CD14-positive monocyte (primary cell): Measurements from ENCODE around the gene NBPF3. TPM values are rescaled to one million over a fixed set of nuclear protein-coding genes. Genes with fewer than 3 reads are reported as not detected.
"Not testable (repeated sequence)": the region's sequence is repeated elsewhere in the genome, so short reads cannot be mapped to it uniquely, and the experiment has no call there.

ENCODE experiments used
- DNase-seq, 3 donors: peaks; one replicate each; pipeline ENCODE4 v3.0.0-alpha.2; 2011 to 2022
- H2AFZ ChIP-seq: 2 replicates; pipeline ENCODE4 v1.6.0; 2012; ENCODE audit warnings: mild to moderate bottlenecking, low read depth, low read length, inconsistent platforms; ENCODE audit not compliant: insufficient read depth, poor library complexity, severe bottlenecking
- H3K27ac ChIP-seq, 2 donors: 1 replicate in 1 of 2; 2 replicates in 1 of 2; pipeline ENCODE4 v1.5.1; 2012 to 2013; ENCODE audit warnings: low read length in 2 of 2, control low read depth in 1 of 2, inconsistent platforms in 1 of 2, low read depth in 1 of 2, mild to moderate bottlenecking in 1 of 2
- H3K27me3 ChIP-seq, 2 donors: one replicate each; pipeline versions ENCODE4 v1.6.0 to v1.6.1; 2011 to 2013; ENCODE audit warnings: low read length in 2 of 2; ENCODE audit not compliant: control insufficient read depth in 2 of 2, insufficient read depth in 2 of 2
- H3K36me3 ChIP-seq, 2 donors: replicated peaks in 1 of 2; 1 replicate in 1 of 2; 2 replicates in 1 of 2; pipeline versions ENCODE4 v1.5.1 to v1.6.1; 2012 to 2013; ENCODE audit warnings: low read length in 2 of 2, control low read depth in 1 of 2, inconsistent platforms in 1 of 2, mild to moderate bottlenecking in 1 of 2; ENCODE audit not compliant: insufficient read depth in 2 of 2, control insufficient read depth in 1 of 2
- H3K4me1 ChIP-seq, 2 donors: 1 replicate in 1 of 2; 2 replicates in 1 of 2; pipeline versions ENCODE4 v1.5.1 to v1.6.1; 2012 to 2013; ENCODE audit warnings: low read length in 2 of 2, control low read depth in 1 of 2, inconsistent platforms in 1 of 2, mild to moderate bottlenecking in 1 of 2, moderate library complexity in 1 of 2; ENCODE audit not compliant: insufficient read depth in 2 of 2, control insufficient read depth in 1 of 2
- H3K4me2 ChIP-seq: replicated peaks from 2 replicates; pipeline ENCODE3; 2012; ENCODE audit warnings: low read length, moderate library complexity, mild to moderate bottlenecking; ENCODE audit not compliant: poor library complexity, severe bottlenecking; ENCODE audit errors: extremely low read depth
- H3K4me3 ChIP-seq, 3 experiments: fragments of 200-600 bp in 1 of 3; sonication (generic) in 1 of 3; replicated peaks in 1 of 3; 1 replicate in 2 of 3; 2 replicates in 1 of 3; pipeline ENCODE4 v1.5.1; 2011 to 2013; ENCODE audit warnings: low read length in 3 of 3, mild to moderate bottlenecking in 3 of 3, control low read depth in 2 of 3, low read depth in 2 of 3, inconsistent platforms in 1 of 3, moderate library complexity in 1 of 3
- H3K79me2 ChIP-seq: 2 replicates; pipeline ENCODE4 v1.6.0; 2012; ENCODE audit warnings: mild to moderate bottlenecking, control low read depth, inconsistent platforms, low read length, moderate library complexity; ENCODE audit not compliant: insufficient read depth
- H3K9ac ChIP-seq: 2 replicates; pipeline ENCODE4 v1.6.0; 2017; ENCODE audit warnings: low read length, mild to moderate bottlenecking; ENCODE audit not compliant: insufficient read depth, poor library complexity, severe bottlenecking
- H3K9me3 ChIP-seq, 2 donors: replicated peaks in 1 of 2; 1 replicate in 1 of 2; 2 replicates in 1 of 2; pipeline versions ENCODE4 v1.5.1 to v1.6.1; 2012 to 2013; ENCODE audit warnings: low read length in 2 of 2, control low read depth in 1 of 2; ENCODE audit not compliant: control insufficient read depth in 1 of 2, insufficient read depth in 1 of 2
- H4K20me1 ChIP-seq: 2 replicates; pipeline ENCODE4 v1.6.0; 2012; ENCODE audit warnings: mild to moderate bottlenecking, low read length, control low read depth, moderate library complexity; ENCODE audit not compliant: insufficient read depth
- H3K27ac Mint-ChIP-seq, 7 donors: one replicate each; pipeline ENCODE4 v1.8.0; 2020; ENCODE audit warnings: mild to moderate bottlenecking in 7 of 7, mixed read lengths in 7 of 7, moderate library complexity in 6 of 7, inconsistent platforms in 2 of 7
- H3K27me3 Mint-ChIP-seq, 3 donors: one replicate each; pipeline ENCODE4 v1.8.0; 2021 to 2022; ENCODE audit warnings: low read depth in 3 of 3, mild to moderate bottlenecking in 3 of 3, mixed read lengths in 3 of 3, moderate library complexity in 3 of 3, inconsistent platforms in 1 of 3
- H3K36me3 Mint-ChIP-seq, 2 donors: one replicate each; pipeline ENCODE4 v1.8.0; 2020; ENCODE audit warnings: mixed read lengths in 2 of 2, inconsistent platforms in 1 of 2, mild to moderate bottlenecking in 1 of 2
- H3K4me1 Mint-ChIP-seq: one replicate; pipeline ENCODE4 v1.8.0; 2020; ENCODE audit warnings: mild to moderate bottlenecking, mixed read lengths
- H3K4me3 Mint-ChIP-seq, 2 donors: one replicate each; pipeline ENCODE4 v1.8.0; 2020; ENCODE audit warnings: mild to moderate bottlenecking in 2 of 2, mixed read lengths in 2 of 2, moderate library complexity in 1 of 2
- H3K9me3 Mint-ChIP-seq, 7 donors: one replicate each; pipeline ENCODE4 v1.8.0; 2020 to 2022; ENCODE audit warnings: mixed read lengths in 7 of 7, mild to moderate bottlenecking in 6 of 7, moderate library complexity in 6 of 7, inconsistent platforms in 2 of 7
- WGBS: methylation state at CpG from one replicate; pipeline ENCODE4 v1.1.5; 2013; ENCODE audit warnings: missing lambda C conversion rate; ENCODE audit not compliant: insufficient coverage; 5-methylcytosine and 5-hydroxymethylcytosine counted together
- intact Hi-C, 2 donors: fragments of 100-400 bp; cut with micrococcal nuclease; formaldehyde crosslinking; loops; one replicate each; pipeline versions ENCODE4 v1.15.0 to v1.15.1; 2023
- polyA plus RNA-seq, 3 donors: library from polyadenylated mRNA; depleted of rRNA in 1 of 3; unstranded in 2 of 3; stranded (reverse) in 1 of 3; fragments of 300-500 nt in 2 of 3; fragments of >200 nt in 1 of 3; fragmentation: Illumina TruSeq in 2 of 3; gene quantifications; 1 replicate in 2 of 3; 2 replicates in 1 of 3; pipeline ENCODE4 v1.2.3, GENCODE V29; 2012 to 2021
- TF ChIP-seq, protein P1 (sequence below): fragments of 200-600 bp; IDR thresholded peaks from one replicate; pipeline ENCODE4 v1.8.0; 2022; ENCODE audit warnings: antibody characterized with exemption, mild to moderate bottlenecking

The NBPF3 gene
- polyA plus RNA-seq, 3 donors, result 1.2 to 1.5 TPM; not detected in 1

DNA sequence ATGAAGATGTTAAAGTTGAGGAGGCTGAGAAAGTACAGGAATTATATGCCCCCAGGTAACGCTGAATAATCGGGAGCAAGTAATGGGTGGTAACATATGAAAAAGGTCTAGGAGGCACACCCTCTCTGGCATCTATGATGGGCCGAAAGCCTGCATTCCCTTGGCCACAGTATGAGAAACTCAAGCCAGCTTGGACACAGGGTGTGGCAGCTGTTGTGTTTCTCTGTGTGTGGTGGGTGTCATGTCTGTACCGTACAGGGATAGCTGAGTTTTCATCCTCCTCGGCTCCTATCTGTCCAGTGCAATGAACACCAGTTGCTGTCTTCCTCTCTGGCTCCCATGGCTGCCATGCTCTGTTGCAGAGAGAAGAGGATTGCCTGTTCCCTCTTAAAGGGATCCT lies 32.9 kb downstream of the NBPF3 start:
- H3K4me1 Mint-ChIP-seq, result peaks cover 5% of the 10 kb centered on the region
- TF ChIP-seq, protein P1, sequence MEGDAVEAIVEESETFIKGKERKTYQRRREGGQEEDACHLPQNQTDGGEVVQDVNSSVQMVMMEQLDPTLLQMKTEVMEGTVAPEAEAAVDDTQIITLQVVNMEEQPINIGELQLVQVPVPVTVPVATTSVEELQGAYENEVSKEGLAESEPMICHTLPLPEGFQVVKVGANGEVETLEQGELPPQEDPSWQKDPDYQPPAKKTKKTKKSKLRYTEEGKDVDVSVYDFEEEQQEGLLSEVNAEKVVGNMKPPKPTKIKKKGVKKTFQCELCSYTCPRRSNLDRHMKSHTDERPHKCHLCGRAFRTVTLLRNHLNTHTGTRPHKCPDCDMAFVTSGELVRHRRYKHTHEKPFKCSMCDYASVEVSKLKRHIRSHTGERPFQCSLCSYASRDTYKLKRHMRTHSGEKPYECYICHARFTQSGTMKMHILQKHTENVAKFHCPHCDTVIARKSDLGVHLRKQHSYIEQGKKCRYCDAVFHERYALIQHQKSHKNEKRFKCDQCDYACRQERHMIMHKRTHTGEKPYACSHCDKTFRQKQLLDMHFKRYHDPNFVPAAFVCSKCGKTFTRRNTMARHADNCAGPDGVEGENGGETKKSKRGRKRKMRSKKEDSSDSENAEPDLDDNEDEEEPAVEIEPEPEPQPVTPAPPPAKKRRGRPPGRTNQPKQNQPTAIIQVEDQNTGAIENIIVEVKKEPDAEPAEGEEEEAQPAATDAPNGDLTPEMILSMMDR, result no peak
- no peaks in the 10 kb centered on the region for H3K4me1 ChIP-seq
- no peak overlapping the region for H2AFZ ChIP-seq
- H3K79me2 ChIP-seq, result no peaks in the 10 kb centered on the region
- H3K4me3 Mint-ChIP-seq, result no peak overlapping the region
- no peaks in the 10 kb centered on the region for H3K27me3 ChIP-seq
- no peaks in the 10 kb centered on the region for H3K9me3 Mint-ChIP-seq
- H3K27ac ChIP-seq, result no peak overlapping the region
- H3K36me3 ChIP-seq, result no peaks in the 10 kb centered on the region
- intact Hi-C loops, result no loop called here
- no peak overlapping the region for H3K27ac Mint-ChIP-seq
- peaks cover 0 to 13% of the 10 kb centered on the region in 2 donors for H3K36me3 Mint-ChIP-seq
- H3K27me3 Mint-ChIP-seq, result peaks cover 4 to 13% (median 4%) of the 10 kb centered on the region in 3 donors
- H3K9me3 ChIP-seq, result no peaks in the 10 kb centered on the region
- 95% methylated on average over 4 of the region's 5 CpGs for WGBS
- no peak overlapping the region for H3K9ac ChIP-seq
- H3K4me2 ChIP-seq, result no peak overlapping the region
- no peaks in the 10 kb centered on the region for H4K20me1 ChIP-seq
- H3K4me3 ChIP-seq, result no peak overlapping the region
- DNase-seq, result no peak

GRCh38 chr1:21478356-21478755 lies 38.4 kb downstream of the NBPF3 start:
- Histone ChIP-seq H3K79me2 (no peaks in the 10 kb centered on the region), H3K36me3 (peaks cover 0 to 6% of the 10 kb centered on the region in 2 donors), H4K20me1 (no peaks in the 10 kb centered on the region), H3K9ac (no peak overlapping the region), H3K4me1 (no peaks in the 10 kb centered on the region), H3K4me3 (no peak overlapping the region), H3K27ac (no peak overlapping the region), H3K9me3 (no peaks in the 10 kb centered on the region), H2AFZ (no peak overlapping the region), H3K4me2 (no peak overlapping the region), H3K27me3 (no peaks in the 10 kb centered on the region)
- 96% methylated on average over 5 of the region's 6 CpGs for WGBS
- TF ChIP-seq, protein P1, result no peak
- Mint-ChIP-seq H3K27ac (no peak overlapping the region), H3K4me3 (no peak overlapping the region), H3K9me3 (no peaks in the 10 kb centered on the region), H3K4me1 (no peaks in the 10 kb centered on the region), H3K27me3 (peaks cover 3 to 8% (median 5%) of the 10 kb centered on the region in 3 donors), H3K36me3 (peaks cover 0 to 17% of the 10 kb centered on the region in 2 donors)
- intact Hi-C loops, result no loop called here
- DNase-seq, result no peak

GRCh38 chr1:21483881-21484280 lies 43.9 kb downstream of the NBPF3 start:
- H3K4me1 Mint-ChIP-seq, H3K79me2 ChIP-seq, H3K4me1 ChIP-seq, H4K20me1 ChIP-seq, H3K27ac Mint-ChIP-seq, intact Hi-C loops, H3K36me3 ChIP-seq, H3K27me3 ChIP-seq, H3K4me2 ChIP-seq, H3K9me3 ChIP-seq, H3K4me3 Mint-ChIP-seq, H3K4me3 ChIP-seq, H3K9me3 Mint-ChIP-seq, H3K36me3 Mint-ChIP-seq, H3K9ac ChIP-seq, H3K27ac ChIP-seq, DNase-seq, H2AFZ ChIP-seq: not testable (repeated sequence)
- no CpG with 5 or more reads among the region's 4 CpGs for WGBS
- peaks cover 4 to 13% (median 12%) of the 10 kb centered on the region in 3 donors for H3K27me3 Mint-ChIP-seq
